ENCODE measurements around the gene TCF19. TPM values are rescaled to one million over a fixed set of nuclear protein-coding genes. Genes with fewer than 3 reads are reported as not detected.
"Not testable (repeated sequence)": the region's sequence is repeated elsewhere in the genome, so short reads cannot be mapped to it uniquely, and the experiment has no call there.

Gene TCF19
- total and polyA plus RNA-seq, 5 donors from 2014 or later: 8.3 to 13.3 (median 10.9) TPM

DNA sequence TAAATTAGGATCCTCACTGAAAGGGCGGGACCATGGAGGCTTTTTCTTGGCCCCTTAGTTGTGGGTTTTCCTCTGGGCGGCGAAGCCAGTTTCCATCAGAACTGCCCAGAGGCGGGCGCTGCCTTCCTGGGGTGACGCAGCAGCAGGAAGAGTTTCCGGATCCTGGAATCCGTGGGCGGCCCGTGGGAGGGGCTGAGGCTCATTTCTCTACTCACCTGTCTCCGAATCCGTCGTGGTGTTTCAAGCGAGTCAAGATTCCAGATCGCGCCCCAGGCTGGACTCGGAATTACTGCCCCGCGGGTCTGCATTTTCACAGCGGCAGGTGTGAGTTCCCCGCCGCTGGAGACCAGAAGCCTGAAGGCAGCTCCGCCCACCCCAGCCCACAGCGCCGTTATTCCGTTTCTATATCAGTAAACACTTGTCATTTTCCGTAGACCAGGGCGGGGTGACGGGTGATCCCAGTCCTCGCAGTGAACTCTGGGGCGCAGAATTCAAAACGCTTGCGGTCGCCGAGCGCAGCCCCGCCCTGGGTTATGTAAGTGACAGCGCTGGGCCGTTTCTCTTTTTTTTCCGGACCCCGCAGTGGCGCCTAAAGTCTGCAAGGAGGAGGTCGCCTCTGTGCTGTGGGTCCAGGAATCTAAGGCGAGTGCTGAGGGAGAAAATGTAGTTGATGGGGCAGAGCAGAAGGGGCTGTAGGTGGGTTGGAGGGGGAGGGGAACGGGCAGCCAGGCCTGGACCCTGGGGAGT, 39.3 kb downstream of the TCF19 start:
- Mint-ChIP-seq H3K4me3 (peak overlapping the region; percentile 88 to 93 (median 90)), H3K36me3 (peaks cover 24% of the 10 kb centered on the region), H3K9me3 (peaks cover 0 to 2% (median 0%) of the 10 kb centered on the region in 7 donors), H3K4me1 (peaks cover 4 to 71% (median 37%) of the 10 kb centered on the region in 4 donors), H3K27ac (peak overlapping the region; percentile 95 to 98 (median 96)), H3K27me3 (peaks cover 5% of the 10 kb centered on the region)
- Histone ChIP-seq H3K9me3 (ENCODE audit: control insufficient read depth in 2 of 2, low read length in 2 of 2) (no peaks in the 10 kb centered on the region), H3K4me3 (ENCODE audit: low read depth, low read length) (peak overlapping the region; percentile 86), H3K36me3 (ENCODE audit: control insufficient read depth, insufficient read depth, low read length) (peaks cover 15% of the 10 kb centered on the region), H3K27ac (ENCODE audit: insufficient read depth, low read length, poor library complexity, severe bottlenecking) (peak overlapping the region; percentile 100), H3K27me3 (ENCODE audit: control insufficient read depth, insufficient read depth, low read length) (no peaks in the 10 kb centered on the region), H3K4me1 (ENCODE audit: control insufficient read depth, insufficient read depth, low read length, poor library complexity, severe bottlenecking) (peaks cover 58% of the 10 kb centered on the region)
- DNase-seq (peak; percentile 91 to 97 (median 95)), ATAC-seq (ENCODE audit: low read depth in 2 of 2) (peak; percentile 81 to 84)

DNA sequence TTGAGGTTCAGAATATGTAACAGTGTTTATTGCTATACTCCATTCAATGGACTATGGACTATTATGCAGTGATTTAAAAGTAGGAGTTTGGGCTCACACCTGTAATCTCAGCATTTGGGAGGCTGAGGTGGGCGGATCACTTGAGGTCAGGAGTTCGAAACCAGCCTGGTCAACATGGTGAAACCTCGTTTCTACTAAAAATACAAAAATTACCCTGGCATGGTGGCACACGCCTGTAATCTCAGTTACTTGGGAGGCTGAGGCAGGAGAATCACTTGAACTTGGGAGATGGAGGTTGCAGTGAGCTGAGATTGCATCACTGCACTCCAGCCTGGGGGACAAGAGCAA, 40.7 kb downstream of the TCF19 start:
- peak overlapping the region; percentile 88 to 93 (median 90) for H3K4me3 Mint-ChIP-seq
- not testable (repeated sequence) for H3K27me3 ChIP-seq (ENCODE audit: control insufficient read depth, insufficient read depth, low read length); H3K9me3 ChIP-seq (ENCODE audit: control insufficient read depth in 2 of 2, low read length in 2 of 2); ATAC-seq (ENCODE audit: low read depth in 2 of 2); H3K27me3 Mint-ChIP-seq; DNase-seq; H3K9me3 Mint-ChIP-seq
- Histone ChIP-seq H3K4me3 (ENCODE audit: low read depth, low read length) (peak overlapping the region; percentile 86), H3K4me1 (ENCODE audit: control insufficient read depth, insufficient read depth, low read length, poor library complexity, severe bottlenecking) (peaks cover 69% of the 10 kb centered on the region), H3K36me3 (ENCODE audit: control insufficient read depth, insufficient read depth, low read length) (peaks cover 14% of the 10 kb centered on the region), H3K27ac (ENCODE audit: insufficient read depth, low read length, poor library complexity, severe bottlenecking) (peak overlapping the region; percentile 100)
- H3K4me1 Mint-ChIP-seq: peaks cover 14 to 79% (median 47%) of the 10 kb centered on the region in 4 donors
- peak overlapping the region; percentile 60 to 96 (median 95) for H3K27ac Mint-ChIP-seq
- H3K36me3 Mint-ChIP-seq: peaks cover 24% of the 10 kb centered on the region

DNA sequence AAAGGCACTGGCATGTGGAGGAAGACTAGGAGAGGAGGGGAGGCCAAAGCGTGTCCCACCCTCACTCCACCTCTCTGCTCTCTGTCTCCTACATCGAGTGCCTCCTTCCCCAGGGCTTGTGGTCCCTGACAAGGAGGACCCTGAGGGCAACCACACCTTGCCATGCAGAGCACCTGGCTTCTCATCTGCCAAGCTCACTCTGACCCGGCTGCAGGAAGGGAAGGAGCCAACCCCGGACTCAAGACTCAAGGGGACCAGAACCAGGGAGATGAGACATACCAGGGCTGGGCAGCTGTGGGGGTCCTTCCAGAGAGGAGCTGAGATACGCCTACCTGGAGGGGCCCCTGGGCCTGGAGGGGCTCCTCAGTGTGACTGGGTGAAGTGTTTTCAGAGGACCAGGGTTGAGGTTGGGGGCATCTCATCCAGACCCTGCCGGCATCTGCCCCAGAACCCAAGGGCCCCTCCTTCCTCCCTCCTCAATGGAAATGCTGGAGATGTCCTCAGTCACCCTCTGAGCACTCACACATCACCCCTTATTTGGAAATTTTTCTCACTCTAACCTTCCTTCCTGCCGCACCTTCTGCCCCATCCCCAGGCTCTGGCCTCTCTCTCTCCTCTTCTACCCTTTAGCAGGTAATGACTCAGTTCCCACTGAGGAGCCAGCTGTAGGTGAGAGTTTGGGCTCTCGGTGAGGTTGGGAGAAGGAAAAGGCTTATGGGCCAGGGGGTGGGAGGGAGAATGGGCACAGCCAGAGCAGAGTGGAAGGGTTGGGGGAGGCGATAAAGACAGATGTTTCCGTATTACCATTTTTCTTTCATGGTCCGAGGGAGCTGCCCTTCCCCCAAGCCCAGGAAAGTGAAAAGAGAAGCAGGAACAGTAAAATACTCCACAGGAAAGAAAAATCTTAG, 44.1 kb downstream of the TCF19 start:
- H3K27me3 ChIP-seq (ENCODE audit: control insufficient read depth, insufficient read depth, low read length): no peaks in the 10 kb centered on the region
- DNase-seq: no peak
- Mint-ChIP-seq H3K9me3 (peaks cover 0 to 2% (median 0%) of the 10 kb centered on the region in 7 donors), H3K4me1 (peaks cover 10 to 71% (median 39%) of the 10 kb centered on the region in 4 donors), H3K4me3 (peak overlapping the region; percentile 33 to 96 (median 88)), H3K36me3 (peaks cover 20% of the 10 kb centered on the region), H3K27ac (peak overlapping the region; percentile 96 to 99 (median 98)), H3K27me3 (peaks cover 5% of the 10 kb centered on the region)
- H3K27ac ChIP-seq (ENCODE audit: insufficient read depth, low read length, poor library complexity, severe bottlenecking): peak overlapping the region; percentile 91
- no peaks in the 10 kb centered on the region for H3K9me3 ChIP-seq (ENCODE audit: control insufficient read depth in 2 of 2, low read length in 2 of 2)
- peaks cover 59% of the 10 kb centered on the region for H3K4me1 ChIP-seq (ENCODE audit: control insufficient read depth, insufficient read depth, low read length, poor library complexity, severe bottlenecking)
- peaks cover 10% of the 10 kb centered on the region for H3K36me3 ChIP-seq (ENCODE audit: control insufficient read depth, insufficient read depth, low read length)
- ATAC-seq (ENCODE audit: low read depth in 2 of 2): no peak
- peak overlapping the region; percentile 97 for H3K4me3 ChIP-seq (ENCODE audit: low read depth, low read length)

DNA sequence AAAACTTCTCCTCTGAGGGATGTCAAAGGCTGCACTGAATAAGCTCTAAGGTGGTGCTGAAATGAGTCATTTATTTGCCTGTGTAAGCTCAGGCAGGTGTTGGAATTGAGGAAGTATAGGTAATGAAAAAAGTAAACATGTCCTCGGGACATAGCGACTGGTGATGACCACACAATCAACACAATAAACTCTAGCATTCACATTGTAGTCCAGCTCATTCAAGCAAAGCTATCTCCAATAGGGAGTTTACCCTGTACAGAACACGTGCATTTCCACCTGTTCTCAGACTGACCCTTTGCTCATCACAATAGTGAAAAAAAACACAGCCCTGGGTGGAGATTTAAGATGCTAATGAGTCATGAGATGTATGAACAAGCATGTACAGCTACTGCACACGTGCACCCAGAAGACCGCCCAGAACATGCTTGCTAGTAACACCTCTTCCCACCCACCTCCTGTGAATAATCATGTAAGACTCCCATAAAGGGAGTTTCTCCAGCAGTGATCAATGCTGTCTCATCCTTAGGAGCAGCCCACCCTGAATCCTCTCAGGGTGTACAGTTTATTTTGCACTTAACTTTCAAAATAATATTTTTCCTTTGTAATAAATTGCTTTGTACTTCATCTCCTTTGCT, 45.1 kb downstream of the TCF19 start:
- no peaks in the 10 kb centered on the region for H3K9me3 Mint-ChIP-seq
- peak overlapping the region; percentile 86 to 96 (median 90) for H3K4me3 Mint-ChIP-seq
- H3K4me3 ChIP-seq (ENCODE audit: low read depth, low read length): peak overlapping the region; percentile 97
- H3K27me3 Mint-ChIP-seq: no peaks in the 10 kb centered on the region
- DNase-seq: peak in 2 of 3 donors; percentile 44 to 80
- peaks cover 10 to 69% (median 38%) of the 10 kb centered on the region in 4 donors for H3K4me1 Mint-ChIP-seq
- H3K4me1 ChIP-seq (ENCODE audit: control insufficient read depth, insufficient read depth, low read length, poor library complexity, severe bottlenecking): peaks cover 58% of the 10 kb centered on the region
- peak; percentile 73 to 76 for ATAC-seq (ENCODE audit: low read depth in 2 of 2)
- no peaks in the 10 kb centered on the region for H3K27me3 ChIP-seq (ENCODE audit: control insufficient read depth, insufficient read depth, low read length)
- H3K36me3 Mint-ChIP-seq: peaks cover 24% of the 10 kb centered on the region
- H3K27ac ChIP-seq (ENCODE audit: insufficient read depth, low read length, poor library complexity, severe bottlenecking): peak overlapping the region; percentile 91
- peaks cover 11% of the 10 kb centered on the region for H3K36me3 ChIP-seq (ENCODE audit: control insufficient read depth, insufficient read depth, low read length)
- H3K27ac Mint-ChIP-seq: peak overlapping the region; percentile 96 to 99 (median 98)
- H3K9me3 ChIP-seq (ENCODE audit: control insufficient read depth in 2 of 2, low read length in 2 of 2): no peaks in the 10 kb centered on the region

DNA sequence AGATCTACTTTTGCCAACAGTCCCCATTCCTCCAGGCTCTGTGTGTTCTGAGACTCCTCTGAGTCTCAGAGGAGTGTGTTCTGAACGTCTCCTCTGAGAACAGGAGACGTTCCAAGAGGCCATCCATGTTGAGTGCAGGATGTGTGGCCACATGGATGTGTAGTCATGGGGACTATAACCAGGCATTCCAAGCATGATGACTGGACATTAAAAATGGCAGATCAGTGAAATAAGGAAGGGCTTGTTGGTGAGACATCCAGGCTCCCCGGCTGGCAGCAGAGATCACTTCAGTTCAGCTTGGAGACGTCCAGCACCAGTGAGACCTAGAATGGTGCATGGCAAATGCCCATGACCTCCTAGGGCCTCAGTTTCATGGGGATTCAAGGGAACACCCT, 46.4 kb downstream of the TCF19 start:
- no peaks in the 10 kb centered on the region for H3K9me3 Mint-ChIP-seq
- H3K4me1 Mint-ChIP-seq: peaks cover 10 to 57% (median 37%) of the 10 kb centered on the region in 4 donors
- DNase-seq: no peak
- Histone ChIP-seq H3K4me3 (ENCODE audit: low read depth, low read length) (peak overlapping the region; percentile 49), H3K9me3 (ENCODE audit: control insufficient read depth in 2 of 2, low read length in 2 of 2) (no peaks in the 10 kb centered on the region), H3K27me3 (ENCODE audit: control insufficient read depth, insufficient read depth, low read length) (no peaks in the 10 kb centered on the region), H3K36me3 (ENCODE audit: control insufficient read depth, insufficient read depth, low read length) (peaks cover 13% of the 10 kb centered on the region), H3K27ac (ENCODE audit: insufficient read depth, low read length, poor library complexity, severe bottlenecking) (peak overlapping the region; percentile 91), H3K4me1 (ENCODE audit: control insufficient read depth, insufficient read depth, low read length, poor library complexity, severe bottlenecking) (peaks cover 47% of the 10 kb centered on the region)
- no peak for ATAC-seq (ENCODE audit: low read depth in 2 of 2)
- H3K4me3 Mint-ChIP-seq: peak overlapping the region; percentile 86 to 96 (median 90)
- H3K27ac Mint-ChIP-seq: peak overlapping the region; percentile 96 to 99 (median 98)
- H3K36me3 Mint-ChIP-seq: peaks cover 20% of the 10 kb centered on the region
- no peaks in the 10 kb centered on the region for H3K27me3 Mint-ChIP-seq

DNA sequence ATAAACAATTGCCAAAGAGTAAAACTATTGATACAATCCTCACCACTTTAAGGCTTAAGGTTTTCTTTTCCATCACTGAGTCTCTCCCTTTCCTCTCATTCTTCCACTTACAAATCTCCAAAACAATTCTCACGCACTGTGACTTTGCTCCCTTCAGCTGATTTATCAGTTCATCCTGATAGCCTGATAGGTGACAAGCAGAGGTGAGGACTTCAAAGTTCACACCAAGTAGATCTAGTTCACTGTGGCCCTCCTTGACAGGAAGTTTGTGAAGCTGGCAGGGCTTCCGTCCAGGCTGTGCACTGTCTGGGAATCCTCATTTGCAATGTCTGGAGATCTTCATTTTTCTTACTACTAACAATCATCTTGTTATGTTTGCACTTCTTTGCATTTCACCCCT, 47.2 kb downstream of the TCF19 start:
- no peak for ATAC-seq (ENCODE audit: low read depth in 2 of 2)
- peak overlapping the region; percentile 15 to 89 (median 58) for H3K27ac Mint-ChIP-seq
- Histone ChIP-seq H3K27ac (ENCODE audit: insufficient read depth, low read length, poor library complexity, severe bottlenecking) (no peak overlapping the region), H3K36me3 (ENCODE audit: control insufficient read depth, insufficient read depth, low read length) (peaks cover 7% of the 10 kb centered on the region), H3K27me3 (ENCODE audit: control insufficient read depth, insufficient read depth, low read length) (no peaks in the 10 kb centered on the region), H3K4me3 (ENCODE audit: low read depth, low read length) (no peak overlapping the region), H3K4me1 (ENCODE audit: control insufficient read depth, insufficient read depth, low read length, poor library complexity, severe bottlenecking) (peaks cover 38% of the 10 kb centered on the region), H3K9me3 (ENCODE audit: control insufficient read depth in 2 of 2, low read length in 2 of 2) (no peaks in the 10 kb centered on the region)
- DNase-seq: no peak
- H3K9me3 Mint-ChIP-seq: no peaks in the 10 kb centered on the region
- peaks cover 10 to 50% (median 32%) of the 10 kb centered on the region in 4 donors for H3K4me1 Mint-ChIP-seq
- H3K36me3 Mint-ChIP-seq: peaks cover 17% of the 10 kb centered on the region
- no peaks in the 10 kb centered on the region for H3K27me3 Mint-ChIP-seq
- peak overlapping the region; percentile 8 to 67 (median 10) for H3K4me3 Mint-ChIP-seq

DNA sequence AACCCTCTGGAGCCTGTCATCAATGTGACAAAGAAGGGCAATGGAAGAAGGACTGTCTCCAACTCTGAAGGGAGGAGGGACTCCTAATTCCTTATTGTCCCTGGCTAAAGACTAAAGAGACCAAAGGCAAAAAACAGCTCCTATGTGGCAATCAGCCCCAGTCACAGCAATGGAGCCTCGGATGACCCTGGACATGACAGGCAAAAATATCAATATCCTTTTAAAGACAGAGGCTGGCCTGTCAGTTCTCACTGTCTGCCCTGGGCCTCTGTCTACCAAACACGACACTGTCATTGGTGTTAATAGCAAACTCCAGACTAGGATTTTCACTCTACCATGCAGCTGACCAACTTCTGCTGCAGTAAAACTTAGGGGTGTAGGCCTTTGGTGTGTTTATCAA, 50.1 kb downstream of the TCF19 start:
- ATAC-seq (ENCODE audit: low read depth in 2 of 2) (no peak), DNase-seq (no peak)
- Mint-ChIP-seq H3K9me3 (no peaks in the 10 kb centered on the region), H3K4me3 (no peak overlapping the region), H3K4me1 (peaks cover 6 to 25% (median 21%) of the 10 kb centered on the region in 4 donors), H3K36me3 (peaks cover 7% of the 10 kb centered on the region), H3K27ac (no peak overlapping the region), H3K27me3 (no peaks in the 10 kb centered on the region)
- H3K4me3 ChIP-seq (ENCODE audit: low read depth, low read length): no peak overlapping the region
- no peaks in the 10 kb centered on the region for H3K27me3 ChIP-seq (ENCODE audit: control insufficient read depth, insufficient read depth, low read length)
- peaks cover 12% of the 10 kb centered on the region for H3K4me1 ChIP-seq (ENCODE audit: control insufficient read depth, insufficient read depth, low read length, poor library complexity, severe bottlenecking)
- peaks cover 3% of the 10 kb centered on the region for H3K36me3 ChIP-seq (ENCODE audit: control insufficient read depth, insufficient read depth, low read length)
- H3K9me3 ChIP-seq (ENCODE audit: control insufficient read depth in 2 of 2, low read length in 2 of 2): no peaks in the 10 kb centered on the region
- H3K27ac ChIP-seq (ENCODE audit: insufficient read depth, low read length, poor library complexity, severe bottlenecking): no peak overlapping the region

All from CD4-positive, CD25-positive, alpha-beta regulatory T cell (primary cell).